Keratinocyte (primary cell): ENCODE data around the gene KATNBL1.

ENCODE experiments used
- EZH2 ChIP-seq: IDR thresholded peaks from one replicate; pipeline ENCODE4 v1.6.1; 2012; ENCODE audit warnings: inconsistent platforms, mild to moderate bottlenecking, low read length, moderate library complexity
- TF ChIP-seq, protein P1 (sequence below), 3 experiments: IDR thresholded peaks in 1 of 3; conservative IDR thresholded peaks in 1 of 3; optimal IDR thresholded peaks in 1 of 3; 2 replicates in 2 of 3; 3 replicates in 1 of 3; pipeline versions ENCODE3 to v1.5.1; 2011; ENCODE audit warnings: low read length in 3 of 3, mild to moderate bottlenecking in 3 of 3, moderate library complexity in 2 of 3, control low read depth in 1 of 3, inconsistent platforms in 1 of 3; ENCODE audit not compliant: insufficient read depth in 2 of 3; ENCODE audit errors: extremely low read depth in 1 of 3

- TF ChIP-seq, protein P1, sequence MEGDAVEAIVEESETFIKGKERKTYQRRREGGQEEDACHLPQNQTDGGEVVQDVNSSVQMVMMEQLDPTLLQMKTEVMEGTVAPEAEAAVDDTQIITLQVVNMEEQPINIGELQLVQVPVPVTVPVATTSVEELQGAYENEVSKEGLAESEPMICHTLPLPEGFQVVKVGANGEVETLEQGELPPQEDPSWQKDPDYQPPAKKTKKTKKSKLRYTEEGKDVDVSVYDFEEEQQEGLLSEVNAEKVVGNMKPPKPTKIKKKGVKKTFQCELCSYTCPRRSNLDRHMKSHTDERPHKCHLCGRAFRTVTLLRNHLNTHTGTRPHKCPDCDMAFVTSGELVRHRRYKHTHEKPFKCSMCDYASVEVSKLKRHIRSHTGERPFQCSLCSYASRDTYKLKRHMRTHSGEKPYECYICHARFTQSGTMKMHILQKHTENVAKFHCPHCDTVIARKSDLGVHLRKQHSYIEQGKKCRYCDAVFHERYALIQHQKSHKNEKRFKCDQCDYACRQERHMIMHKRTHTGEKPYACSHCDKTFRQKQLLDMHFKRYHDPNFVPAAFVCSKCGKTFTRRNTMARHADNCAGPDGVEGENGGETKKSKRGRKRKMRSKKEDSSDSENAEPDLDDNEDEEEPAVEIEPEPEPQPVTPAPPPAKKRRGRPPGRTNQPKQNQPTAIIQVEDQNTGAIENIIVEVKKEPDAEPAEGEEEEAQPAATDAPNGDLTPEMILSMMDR (optimal IDR thresholded peaks at IDR 0.05 in 1 of 3, IDR thresholded peaks at IDR 0.05 in 1 of 3, conservative IDR thresholded peaks at IDR 0.05 in 1 of 3; ENCODE audit: extremely low read depth in 1 of 3, insufficient read depth in 2 of 3, low read length in 3 of 3): no peak
- no peak for TF ChIP-seq EZH2
Observed at GRCh38 chr15:34107315-34107714, 102.6 kb downstream of the KATNBL1 start.
